RPMI7951 (cell line): Measurements from ENCODE around the gene PROK2. TPM values are rescaled to one million over a fixed set of nuclear protein-coding genes. Genes with fewer than 3 reads are reported as not detected.

Experiments used
- DNase-seq: peaks from one replicate; pipeline ENCODE4 v3.0.0-alpha.2; 2012; ENCODE audit warnings: low read depth
- total RNA-seq: library from RNA; depleted of rRNA; stranded (reverse); fragments of >200 nt; shearing (Covaris generic); gene quantifications from 2 replicates; pipeline ENCODE4 v1.2.3, GENCODE V29; 2014

The PROK2 gene
- total RNA-seq, 1 experiment from 2014 or later: not detected

DNA sequence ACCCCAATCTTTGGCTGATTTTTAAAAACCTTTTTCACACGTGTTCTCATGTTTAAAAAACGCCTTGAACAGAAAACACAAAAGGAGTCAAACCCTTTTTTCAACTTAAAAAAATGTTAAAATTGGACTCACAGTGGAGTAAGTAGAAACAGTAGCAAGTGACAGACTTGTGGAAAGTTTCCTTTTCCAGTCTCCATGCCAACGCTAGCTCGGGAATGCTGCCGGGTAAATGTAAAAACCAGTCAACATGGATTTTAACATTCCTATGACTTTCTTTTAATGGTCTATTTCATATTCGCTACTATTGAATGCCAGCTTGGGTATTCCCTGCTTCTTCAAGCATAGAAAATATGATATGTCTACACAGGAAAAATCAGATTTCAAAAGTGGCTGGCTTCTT is 1.6 kb upstream of the PROK2 start:
- DNase-seq: no peak

DNA sequence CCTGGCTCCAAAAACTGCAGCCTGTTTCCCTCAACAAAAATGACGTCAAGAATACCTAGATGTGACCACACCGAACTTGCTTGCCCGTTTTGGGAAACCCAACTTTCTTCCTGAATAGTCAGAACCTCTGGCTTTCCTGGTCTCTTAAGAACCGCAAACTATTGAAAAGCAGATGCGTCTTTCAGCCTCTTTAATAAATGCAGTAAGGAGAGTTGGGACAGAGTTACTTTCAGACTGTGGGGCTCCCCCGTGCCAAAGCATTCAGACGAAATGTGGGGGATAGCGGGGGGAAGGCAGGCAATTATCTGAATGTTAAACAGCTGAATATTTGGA is 1.2 kb upstream of the PROK2 start:
- DNase-seq: no peak

DNA sequence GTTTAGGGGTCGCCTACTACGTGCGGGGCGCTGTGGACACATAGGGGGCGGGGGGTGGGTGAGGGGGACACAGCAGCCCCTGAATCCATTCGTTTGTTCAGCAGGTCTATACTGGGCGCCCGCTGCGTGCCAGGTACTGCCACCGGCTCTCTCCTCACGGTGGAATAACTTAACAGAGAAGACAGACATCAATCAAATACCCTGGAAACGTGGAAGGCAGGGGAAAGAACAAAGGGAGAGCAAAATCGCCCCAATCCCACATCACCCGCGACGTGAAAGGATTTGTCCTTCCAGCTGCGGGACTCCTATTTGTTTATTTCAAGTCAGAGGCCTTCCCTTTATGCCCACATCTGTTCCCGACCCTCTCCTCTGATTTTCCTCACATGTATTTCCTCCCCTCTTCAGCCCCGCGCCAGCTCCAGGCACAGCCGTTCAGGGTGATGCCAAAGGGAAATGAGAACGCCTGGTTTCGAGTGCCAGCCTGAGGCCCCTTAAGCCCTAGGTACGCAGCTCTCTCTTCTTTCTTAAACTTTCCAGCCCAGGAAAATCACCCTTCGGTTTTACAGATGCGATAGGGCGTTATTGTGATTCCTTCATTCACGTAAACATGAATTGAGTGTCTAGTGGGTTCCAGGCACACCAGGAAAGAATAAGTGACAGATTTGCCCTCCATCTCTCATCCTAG is 726 bp upstream of the PROK2 start:
- DNase-seq: no peak

DNA sequence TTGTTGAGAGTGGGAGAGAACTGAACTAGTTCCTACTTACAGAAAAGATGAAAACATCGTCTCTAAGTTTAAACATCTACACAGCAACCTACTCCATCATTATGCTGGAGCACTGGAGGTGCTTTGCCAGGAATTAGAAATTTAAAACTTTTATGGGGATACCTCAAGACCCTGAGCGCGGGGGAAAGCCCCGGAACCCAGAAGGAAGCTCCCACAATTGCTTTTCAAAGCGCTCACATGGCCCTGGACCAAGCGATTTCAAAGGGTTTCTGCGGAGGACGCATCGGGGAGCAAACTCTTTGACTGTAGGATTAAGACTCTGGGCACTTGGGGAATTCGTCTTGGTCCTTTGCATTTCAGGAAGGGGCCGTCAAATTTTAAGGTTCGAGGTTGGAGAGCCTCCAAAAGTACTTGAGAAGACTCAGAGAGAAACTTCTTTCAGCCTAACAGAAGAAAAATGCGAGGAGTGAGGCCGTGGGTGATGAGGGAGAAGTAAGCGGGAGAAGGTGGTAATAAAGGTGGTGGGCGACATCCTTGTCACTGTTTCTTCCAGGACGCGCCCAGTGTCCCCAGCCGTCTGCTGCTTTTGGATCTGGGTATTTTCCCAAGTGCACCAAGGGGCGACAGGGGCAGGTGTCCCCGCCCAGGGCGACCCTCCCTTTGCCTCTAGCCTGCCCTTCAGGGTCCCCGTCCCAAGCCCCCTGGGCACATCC is 591 bp downstream of the PROK2 start:
- DNase-seq: no peak

DNA sequence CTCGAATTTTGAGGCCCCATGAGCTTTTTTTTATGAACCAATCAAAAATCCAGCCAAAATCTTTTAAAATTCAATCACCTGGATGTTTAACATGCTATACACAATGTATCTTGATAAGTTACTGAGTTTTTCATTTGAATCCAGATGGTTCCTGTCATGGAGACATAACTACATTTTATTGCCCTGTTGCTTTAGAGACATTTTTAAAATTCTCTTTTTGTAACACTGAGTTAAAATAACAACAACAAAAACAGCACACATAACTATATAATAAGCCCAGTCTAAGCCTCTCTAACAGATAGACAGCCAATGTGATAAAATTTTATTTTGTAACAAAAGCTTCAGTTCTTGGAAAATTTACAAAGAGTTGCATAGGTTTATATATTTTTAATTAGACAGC is 1.8 kb downstream of the PROK2 start:
- no peak for DNase-seq

DNA sequence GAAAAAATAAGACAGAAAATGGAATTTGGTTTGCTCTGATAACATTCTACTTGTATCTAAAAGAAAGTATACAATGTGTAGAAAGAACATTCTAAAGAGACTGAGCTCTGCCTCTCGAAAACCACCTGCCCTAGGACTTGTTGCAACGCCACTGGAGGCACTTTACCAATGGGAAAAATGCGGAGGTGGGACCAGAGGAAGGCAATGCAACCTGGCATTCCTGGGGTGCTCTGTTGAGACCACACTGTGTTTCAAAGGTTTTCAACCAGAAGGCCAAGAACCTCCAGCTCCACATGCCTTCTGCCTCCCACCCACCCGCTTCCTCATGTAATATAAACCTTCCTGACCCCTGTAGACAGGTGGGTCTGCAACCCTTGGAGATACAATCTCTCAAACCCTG is 4.5 kb downstream of the PROK2 start:
- no peak for DNase-seq

DNA sequence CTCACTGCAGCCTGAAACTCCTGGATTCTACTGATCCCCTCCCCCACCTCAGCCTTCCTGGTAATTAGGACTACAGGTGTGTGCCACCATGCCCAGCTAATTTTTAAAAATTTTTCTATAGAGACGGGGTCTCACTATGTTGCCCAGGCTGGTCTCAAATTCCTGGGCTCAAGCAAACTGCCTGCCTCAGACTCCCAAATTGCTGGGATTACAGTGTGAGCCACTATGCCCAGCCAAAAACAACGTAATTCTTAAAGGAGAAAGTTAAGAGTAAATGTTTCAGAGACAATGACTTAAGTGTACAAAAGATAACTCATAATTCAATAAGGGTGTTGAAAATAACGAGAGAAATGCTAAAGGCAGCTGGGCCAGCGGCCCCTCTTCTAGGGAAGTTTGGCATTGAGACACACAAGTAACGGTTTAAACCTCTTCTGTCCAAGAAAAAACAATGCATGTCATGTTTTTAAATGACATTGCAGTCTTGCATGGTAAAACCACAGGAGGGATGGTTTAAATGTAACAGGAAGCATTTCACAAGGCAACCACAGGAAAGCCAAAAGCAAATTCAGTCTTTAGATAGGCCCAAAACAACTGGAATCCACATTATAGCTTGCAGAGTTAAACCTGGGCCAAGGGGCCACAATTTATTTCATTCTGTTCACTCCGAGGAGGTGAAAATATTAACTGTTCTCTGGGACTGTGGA is 5.1 kb downstream of the PROK2 start:
- DNase-seq: no peak

DNA sequence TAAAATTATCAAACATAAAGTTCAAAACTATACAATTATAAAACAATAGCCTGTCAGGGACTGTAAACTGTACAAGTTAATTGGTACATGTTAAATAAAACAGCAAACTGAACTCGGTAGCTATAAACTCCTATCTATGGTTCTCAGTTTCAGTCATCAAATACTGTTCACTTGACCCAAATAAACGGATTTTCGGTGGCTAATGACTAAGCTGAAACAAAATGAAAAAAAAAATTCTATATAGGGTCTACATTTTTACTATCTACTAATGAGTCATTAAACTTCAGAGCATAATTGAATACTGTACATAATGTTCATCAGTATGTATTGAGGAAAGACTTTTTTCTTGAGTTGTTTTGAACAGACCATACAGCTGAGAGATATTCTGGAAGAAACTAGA is 6.6 kb downstream of the PROK2 start:
- no peak for DNase-seq

DNA sequence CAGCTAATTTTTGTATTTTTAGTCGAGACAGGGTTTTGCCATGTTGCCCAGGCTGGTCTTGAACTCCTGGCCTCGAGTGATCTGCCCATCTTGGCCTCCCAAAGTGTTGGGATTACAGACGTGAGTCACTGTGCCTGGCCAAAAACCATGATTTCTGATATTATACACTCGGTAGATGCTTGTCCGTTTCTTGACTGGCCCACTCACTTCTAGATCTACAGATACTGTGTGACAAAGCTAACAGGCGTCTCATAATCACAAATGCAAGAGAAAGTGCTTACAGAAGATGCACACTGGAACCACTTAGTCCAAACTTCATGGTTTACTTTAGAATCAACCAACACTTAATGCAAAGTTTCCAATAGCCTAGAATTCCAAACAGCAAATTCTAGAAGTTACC is 8.4 kb downstream of the PROK2 start:
- no peak for DNase-seq

DNA sequence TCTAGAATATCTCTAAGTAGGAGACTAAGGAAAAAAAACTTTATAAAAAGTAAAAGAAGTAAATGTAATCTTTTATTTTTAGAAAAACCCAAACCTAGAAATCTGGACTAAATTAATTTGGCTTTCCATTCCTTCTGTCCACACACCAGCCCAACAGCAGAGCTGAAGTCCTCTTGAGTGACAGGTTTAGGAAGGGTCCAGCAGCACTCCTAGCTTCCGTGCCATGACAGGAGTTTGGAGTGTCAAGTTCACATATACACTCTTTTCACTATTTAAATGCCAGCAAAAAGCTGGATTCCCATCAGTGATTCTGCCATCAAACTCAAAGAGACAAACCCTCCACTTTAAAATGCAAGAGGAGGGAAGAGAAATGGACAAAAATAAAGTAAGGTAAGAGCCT is 13.1 kb downstream of the PROK2 start:
- DNase-seq: no peak

DNA sequence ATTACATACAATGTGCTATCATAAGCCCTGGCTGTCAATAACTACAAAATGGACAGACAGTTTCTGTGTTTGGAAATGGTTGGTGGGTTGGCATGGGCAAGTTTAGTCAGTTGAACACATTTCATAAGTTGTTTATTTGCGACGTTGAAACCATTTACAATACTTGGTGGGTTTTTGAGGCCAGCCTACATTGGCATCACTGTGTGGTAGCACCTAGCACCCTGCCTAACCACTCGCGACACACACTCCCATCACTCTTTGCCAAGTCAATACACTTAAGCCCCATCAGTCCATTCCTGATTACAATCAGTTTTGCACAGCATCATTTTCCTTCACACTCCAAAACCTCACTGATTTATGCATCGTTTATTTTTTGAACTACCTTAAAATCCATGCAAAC is 13.8 kb downstream of the PROK2 start:
- no peak for DNase-seq

DNA sequence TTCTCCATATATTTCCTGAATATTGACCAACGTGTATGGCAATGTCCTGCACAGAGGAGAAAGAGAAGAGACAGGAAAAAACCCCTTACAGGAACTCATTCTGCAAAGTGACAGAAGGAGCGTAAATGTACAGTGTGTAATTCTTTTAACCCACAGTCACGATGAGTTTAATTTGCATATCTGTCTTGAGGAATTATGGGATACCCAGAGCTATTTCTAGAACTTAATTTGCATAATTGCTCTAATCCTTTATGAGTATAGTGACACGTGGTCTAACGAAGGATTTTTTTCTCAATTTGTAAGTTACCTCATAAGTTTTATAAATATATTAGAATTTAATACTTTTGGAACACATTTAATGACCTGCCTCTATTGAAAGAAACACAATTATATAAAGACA is 21.5 kb downstream of the PROK2 start:
- DNase-seq: no peak

DNA sequence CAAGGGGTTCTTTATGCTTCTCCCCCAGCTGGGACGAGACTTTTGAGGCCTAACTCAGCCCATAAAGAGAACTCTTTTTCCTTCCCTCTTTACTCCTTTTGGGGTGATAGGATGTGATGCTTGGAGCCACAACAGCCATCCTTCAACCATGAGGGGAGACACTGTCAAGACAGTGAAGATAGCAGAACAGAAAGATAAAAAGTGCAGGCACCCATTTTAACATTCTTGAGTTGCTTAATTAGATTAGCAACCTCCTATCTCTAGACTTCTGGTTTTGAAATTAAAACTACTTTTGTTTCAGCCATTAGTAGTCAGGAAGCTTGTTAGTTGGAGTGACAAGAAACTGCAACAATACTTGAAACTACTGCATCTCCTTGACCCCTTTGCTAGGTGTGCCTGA is 24.8 kb downstream of the PROK2 start:
- DNase-seq: no peak

DNA sequence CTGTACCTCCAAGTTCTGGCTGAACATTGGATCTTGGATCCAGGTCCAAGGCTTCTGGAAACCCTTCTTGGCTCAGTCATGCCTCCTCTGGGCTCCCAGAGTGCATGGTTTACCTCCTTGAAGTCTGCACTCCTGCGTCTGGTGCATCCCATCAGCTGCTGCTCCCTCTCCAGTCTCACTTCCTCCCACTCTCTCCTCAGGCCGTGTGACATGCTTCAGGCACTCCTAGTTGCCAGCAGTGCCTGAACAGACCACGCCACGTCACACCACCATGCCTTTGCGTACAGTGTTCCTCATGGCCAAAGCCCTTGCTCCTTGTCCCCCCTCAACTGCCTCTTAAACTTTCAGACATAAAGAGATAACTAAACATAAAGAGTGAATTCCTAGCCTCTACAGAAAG is 25.5 kb downstream of the PROK2 start:
- DNase-seq: no peak

DNA sequence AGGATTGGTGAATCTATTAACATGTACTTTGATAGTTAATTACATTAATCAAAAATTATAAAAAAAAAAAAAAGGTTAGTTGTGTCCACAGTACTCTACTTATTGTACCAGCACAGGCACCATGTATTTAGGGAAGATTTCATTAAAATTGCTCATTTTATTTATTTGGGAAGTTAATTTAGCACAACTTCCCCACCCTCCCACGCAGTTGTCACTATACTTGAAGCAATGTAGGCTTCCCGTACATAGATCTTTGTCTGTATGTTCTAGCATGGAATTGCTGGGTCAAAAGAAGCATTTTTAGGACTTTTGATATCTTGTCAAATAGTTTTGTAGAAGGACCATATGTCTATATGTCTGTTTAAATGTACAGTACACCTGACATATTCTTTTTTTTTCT is 26.9 kb downstream of the PROK2 start:
- DNase-seq: no peak

DNA sequence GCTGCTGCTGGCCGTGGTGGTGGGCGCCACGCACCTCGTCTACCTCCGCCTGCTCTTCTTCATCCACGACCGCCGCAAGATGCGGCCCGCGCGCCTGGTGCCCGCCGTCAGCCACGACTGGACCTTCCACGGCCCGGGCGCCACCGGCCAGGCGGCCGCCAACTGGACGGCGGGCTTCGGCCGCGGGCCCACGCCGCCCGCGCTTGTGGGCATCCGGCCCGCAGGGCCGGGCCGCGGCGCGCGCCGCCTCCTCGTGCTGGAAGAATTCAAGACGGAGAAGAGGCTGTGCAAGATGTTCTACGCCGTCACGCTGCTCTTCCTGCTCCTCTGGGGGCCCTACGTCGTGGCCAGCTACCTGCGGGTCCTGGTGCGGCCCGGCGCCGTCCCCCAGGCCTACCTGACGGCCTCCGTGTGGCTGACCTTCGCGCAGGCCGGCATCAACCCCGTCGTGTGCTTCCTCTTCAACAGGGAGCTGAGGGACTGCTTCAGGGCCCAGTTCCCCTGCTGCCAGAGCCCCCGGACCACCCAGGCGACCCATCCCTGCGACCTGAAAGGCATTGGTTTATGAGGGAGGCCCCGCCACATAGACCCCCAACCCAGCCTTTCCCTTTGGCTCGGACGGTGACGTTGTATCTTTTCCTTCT is 30.2 kb downstream of the PROK2 start:
- no peak for DNase-seq

DNA sequence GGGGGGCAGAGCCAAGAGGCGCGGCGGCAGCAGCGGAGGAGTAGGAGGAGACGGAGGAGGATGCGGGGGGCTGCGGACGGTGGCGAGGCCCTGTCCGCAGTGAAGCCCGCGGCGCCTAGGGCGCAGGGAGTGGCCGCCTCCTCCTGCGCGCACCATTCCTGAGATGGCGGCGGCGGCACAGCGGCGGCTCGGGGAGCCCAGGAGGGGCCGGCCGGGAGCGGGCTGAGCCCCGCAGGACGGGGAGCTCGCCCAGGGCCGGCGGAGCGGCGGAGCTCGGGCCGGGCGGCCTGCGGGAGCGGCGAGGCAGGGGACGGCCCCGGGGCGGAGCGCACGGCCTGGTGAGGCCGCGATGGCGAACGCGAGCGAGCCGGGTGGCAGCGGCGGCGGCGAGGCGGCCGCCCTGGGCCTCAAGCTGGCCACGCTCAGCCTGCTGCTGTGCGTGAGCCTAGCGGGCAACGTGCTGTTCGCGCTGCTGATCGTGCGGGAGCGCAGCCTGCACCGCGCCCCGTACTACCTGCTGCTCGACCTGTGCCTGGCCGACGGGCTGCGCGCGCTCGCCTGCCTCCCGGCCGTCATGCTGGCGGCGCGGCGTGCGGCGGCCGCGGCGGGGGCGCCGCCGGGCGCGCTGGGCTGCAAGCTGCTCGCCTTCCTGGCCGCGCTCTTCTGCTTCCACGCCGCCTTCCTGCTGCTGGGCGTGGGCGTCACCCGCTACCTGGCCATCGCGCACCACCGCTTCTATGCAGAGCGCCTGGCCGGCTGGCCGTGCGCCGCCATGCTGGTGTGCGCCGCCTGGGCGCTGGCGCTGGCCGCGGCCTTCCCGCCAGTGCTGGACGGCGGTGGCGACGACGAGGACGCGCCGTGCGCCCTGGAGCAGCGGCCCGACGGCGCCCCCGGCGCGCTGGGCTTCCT is 31.0 kb downstream of the PROK2 start, which contains the start of gene GPR27:
GPR27 (plus strand) TSS at position 155 of the 909 bp plus-strand sequence; CDS start at position 350, 195 bp downstream.
- peak; percentile 13 for DNase-seq

DNA sequence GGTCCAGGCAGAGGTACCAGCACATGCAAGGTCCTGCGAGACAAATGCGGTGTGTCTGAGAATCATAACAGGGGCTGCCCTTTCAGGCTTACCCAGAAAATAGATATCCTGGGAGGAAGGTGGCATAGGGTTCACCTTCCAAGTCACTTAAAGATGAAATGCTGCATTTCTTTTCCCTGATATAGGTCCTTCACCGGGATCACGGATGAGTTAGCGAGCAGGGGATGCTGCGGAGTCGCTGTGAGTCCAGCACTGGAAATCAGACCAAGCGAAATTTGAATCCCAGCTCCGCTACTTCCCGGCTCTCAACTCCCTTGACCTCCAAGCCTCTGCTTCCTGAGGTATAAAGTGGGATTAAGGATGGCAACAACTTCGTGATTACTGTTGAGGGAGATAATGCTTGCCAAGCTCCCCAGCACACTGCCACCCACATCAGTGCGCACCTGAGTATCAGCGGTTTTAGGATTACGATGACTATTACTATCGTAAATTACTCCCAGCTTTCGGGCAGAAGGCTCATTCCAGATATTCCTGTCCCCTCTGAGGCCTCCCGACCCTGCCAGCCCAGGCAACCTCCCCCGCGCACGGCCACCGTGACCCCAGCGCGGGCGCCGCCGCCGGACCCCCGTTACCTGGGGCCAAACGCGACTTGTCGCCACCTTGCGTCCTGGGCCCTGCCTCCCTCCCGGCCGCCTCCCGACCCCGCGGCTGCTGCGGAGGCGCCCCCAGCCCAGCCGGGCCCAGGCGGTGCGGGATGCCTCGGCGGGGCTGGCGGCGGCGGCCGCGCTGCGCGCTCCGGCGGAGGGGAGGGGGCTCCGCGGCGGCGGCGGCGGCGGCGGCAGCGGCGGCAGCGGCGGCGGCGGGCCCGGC is 31.9 kb downstream of the PROK2 start:
- DNase-seq: no peak

DNA sequence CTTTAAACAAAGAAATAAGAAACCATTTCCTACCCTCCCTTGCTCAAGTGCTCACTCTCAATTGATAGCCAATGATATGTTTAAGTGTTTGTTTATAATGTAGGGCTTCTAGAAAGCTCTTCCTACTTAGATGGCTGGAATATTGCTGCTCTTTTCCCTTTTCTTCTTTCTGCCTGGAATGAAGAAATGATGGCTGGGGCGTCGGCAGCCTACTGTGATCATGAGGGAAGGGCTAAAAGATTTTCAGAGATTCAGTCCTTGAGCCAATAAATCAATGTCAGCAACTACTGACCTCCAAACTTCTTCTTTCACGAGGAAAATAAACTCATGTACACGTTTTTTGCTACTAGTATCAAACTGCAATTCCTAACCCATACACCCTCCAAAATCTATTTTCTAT is 33.3 kb downstream of the PROK2 start:
- DNase-seq: no peak

DNA sequence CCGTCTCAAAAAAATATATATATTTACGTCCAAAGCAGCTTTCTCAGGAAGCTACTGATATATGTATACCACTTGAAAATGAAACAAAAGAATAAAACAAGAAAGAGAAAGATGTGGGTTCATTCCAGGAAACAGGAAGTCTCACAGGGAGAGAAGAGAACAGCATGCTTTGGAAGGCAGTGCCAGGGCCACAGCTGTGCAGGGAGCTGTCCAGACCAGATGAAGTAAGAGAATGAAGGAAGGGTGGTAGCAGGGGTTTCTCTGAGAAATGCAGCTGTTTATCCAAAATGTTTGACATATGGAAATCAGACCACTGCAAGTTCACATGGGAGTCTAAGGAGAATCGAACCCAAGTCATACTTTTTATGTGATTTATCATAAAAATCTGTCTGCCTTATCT is 40.2 kb downstream of the PROK2 start:
- no peak for DNase-seq

DNA sequence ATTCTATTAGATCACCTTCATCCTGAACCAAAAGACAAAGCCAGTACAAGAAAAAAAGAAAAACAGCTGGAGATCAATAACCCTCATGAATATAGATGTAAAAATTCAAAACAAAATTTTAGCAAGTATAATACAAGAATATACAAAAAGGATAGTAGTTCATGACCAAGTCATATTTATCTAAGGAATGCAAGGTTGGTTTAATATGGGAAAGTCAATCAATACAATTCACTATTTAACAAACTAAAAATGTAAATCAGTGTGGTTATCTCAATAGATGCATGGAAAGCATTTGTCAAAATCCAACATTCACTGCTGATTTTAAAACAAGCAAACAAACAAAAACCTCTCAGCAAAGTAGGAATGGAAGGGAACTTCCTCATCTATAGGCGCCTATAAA is 42.3 kb downstream of the PROK2 start:
- DNase-seq: no peak
